ENCODE measurements around the gene ZNF280C.

The ZNF280C gene

DNA sequence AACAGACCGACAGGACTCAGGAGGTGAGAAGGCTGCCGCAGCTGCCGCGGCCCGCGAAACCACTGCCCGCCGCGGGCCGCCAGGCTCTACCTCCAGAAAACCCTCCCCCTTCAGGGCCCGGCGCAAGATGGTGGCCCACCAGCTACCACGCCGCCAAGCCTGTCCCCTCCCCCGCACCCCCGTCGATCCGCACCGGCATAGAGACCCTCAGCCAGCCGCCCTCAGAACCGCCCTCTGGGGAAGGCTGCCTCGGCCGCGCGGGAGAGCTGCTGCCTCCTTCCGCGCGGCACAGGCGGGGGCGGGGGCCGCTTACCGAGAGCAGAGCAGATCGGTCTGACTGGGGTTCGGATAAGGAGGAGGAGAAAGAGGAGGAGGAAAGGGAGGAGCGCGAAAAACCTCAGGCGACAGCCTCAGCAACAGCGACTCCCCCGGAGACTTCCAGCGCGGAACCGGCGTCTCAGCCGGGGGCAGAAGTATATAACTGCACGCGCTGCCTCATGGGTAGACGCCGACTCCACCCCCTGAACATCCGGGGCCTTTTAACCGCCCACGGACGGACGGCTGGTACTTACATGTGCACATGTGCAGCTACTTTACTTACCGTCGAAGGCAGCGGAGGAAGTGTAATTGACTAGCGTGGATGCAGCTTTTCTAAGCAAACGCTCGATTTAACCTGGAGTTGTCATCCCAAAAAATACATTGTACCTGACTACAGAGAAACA lies at the start of gene ZNF280C (continued):
- TF ChIP-seq, protein P1, sequence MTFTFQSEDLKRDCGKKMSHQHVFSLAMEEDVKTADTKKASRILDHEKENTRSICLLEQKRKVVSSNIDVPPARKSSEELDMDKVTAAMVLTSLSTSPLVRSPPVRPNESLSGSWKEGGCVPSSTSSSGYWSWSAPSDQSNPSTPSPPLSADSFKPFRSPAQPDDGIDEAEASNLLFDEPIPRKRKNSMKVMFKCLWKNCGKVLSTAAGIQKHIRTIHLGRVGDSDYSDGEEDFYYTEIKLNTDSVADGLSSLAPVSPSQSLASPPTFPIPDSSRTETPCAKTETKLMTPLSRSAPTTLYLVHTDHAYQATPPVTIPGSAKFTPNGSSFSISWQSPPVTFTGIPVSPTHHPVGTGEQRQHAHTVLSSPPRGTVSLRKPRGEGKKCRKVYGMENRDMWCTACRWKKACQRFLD (tag by site-specific recombination; IDR thresholded peaks at IDR 0.05), result no peak
- no peak for TF ChIP-seq TRIM28 (IDR thresholded peaks at IDR 0.05; ENCODE audit: borderline replicate concordance, low read length)
- no peak for TF ChIP-seq SCRT1 (tag by site-specific recombination; IDR thresholded peaks at IDR 0.05; ENCODE audit: borderline replicate concordance)
- TF ChIP-seq PRDM2 (tag by site-specific recombination; IDR thresholded peaks at IDR 0.05; ENCODE audit: borderline replicate concordance), result no peak
- TF ChIP-seq, protein P2, sequence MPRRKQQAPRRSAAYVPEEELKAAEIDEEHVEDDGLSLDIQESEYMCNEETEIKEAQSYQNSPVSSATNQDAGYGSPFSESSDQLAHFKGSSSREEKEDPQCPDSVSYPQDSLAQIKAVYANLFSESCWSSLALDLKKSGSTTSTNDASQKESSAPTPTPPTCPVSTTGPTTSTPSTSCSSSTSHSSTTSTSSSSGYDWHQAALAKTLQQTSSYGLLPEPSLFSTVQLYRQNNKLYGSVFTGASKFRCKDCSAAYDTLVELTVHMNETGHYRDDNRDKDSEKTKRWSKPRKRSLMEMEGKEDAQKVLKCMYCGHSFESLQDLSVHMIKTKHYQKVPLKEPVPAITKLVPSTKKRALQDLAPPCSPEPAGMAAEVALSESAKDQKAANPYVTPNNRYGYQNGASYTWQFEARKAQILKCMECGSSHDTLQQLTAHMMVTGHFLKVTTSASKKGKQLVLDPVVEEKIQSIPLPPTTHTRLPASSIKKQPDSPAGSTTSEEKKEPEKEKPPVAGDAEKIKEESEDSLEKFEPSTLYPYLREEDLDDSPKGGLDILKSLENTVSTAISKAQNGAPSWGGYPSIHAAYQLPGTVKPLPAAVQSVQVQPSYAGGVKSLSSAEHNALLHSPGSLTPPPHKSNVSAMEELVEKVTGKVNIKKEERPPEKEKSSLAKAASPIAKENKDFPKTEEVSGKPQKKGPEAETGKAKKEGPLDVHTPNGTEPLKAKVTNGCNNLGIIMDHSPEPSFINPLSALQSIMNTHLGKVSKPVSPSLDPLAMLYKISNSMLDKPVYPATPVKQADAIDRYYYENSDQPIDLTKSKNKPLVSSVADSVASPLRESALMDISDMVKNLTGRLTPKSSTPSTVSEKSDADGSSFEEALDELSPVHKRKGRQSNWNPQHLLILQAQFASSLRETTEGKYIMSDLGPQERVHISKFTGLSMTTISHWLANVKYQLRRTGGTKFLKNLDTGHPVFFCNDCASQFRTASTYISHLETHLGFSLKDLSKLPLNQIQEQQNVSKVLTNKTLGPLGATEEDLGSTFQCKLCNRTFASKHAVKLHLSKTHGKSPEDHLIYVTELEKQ (tag by site-specific recombination; IDR thresholded peaks at IDR 0.05; ENCODE audit: borderline replicate concordance), result no peak
- TF ChIP-seq, protein P3, sequence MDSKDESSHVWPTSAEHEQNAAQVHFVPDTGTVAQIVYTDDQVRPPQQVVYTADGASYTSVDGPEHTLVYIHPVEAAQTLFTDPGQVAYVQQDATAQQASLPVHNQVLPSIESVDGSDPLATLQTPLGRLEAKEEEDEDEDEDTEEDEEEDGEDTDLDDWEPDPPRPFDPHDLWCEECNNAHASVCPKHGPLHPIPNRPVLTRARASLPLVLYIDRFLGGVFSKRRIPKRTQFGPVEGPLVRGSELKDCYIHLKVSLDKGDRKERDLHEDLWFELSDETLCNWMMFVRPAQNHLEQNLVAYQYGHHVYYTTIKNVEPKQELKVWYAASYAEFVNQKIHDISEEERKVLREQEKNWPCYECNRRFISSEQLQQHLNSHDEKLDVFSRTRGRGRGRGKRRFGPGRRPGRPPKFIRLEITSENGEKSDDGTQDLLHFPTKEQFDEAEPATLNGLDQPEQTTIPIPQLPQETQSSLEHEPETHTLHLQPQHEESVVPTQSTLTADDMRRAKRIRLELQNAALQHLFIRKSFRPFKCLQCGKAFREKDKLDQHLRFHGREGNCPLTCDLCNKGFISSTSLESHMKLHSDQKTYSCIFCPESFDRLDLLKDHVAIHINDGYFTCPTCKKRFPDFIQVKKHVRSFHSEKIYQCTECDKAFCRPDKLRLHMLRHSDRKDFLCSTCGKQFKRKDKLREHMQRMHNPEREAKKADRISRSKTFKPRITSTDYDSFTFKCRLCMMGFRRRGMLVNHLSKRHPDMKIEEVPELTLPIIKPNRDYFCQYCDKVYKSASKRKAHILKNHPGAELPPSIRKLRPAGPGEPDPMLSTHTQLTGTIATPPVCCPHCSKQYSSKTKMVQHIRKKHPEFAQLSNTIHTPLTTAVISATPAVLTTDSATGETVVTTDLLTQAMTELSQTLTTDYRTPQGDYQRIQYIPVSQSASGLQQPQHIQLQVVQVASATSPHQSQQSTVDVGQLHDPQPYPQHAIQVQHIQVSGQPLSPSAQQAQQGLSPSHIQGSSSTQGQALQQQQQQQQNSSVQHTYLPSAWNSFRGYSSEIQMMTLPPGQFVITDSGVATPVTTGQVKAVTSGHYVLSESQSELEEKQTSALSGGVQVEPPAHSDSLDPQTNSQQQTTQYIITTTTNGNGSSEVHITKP (tag by site-specific recombination; IDR thresholded peaks at IDR 0.05), result peak; percentile 48
- TF ChIP-seq ZBTB49 (tag by site-specific recombination; IDR thresholded peaks at IDR 0.05; ENCODE audit: low read depth), result no peak
- no peak for TF ChIP-seq ZBTB7A (tag by site-specific recombination; IDR thresholded peaks at IDR 0.05; ENCODE audit: low read depth)
- TF ChIP-seq BCL11B (tag by site-specific recombination; IDR thresholded peaks at IDR 0.05; ENCODE audit: low read depth), result no peak
- TF ChIP-seq ZNF654 (tag by site-specific recombination; IDR thresholded peaks at IDR 0.05; ENCODE audit: low read depth), result no peak
- TF ChIP-seq, protein P4, sequence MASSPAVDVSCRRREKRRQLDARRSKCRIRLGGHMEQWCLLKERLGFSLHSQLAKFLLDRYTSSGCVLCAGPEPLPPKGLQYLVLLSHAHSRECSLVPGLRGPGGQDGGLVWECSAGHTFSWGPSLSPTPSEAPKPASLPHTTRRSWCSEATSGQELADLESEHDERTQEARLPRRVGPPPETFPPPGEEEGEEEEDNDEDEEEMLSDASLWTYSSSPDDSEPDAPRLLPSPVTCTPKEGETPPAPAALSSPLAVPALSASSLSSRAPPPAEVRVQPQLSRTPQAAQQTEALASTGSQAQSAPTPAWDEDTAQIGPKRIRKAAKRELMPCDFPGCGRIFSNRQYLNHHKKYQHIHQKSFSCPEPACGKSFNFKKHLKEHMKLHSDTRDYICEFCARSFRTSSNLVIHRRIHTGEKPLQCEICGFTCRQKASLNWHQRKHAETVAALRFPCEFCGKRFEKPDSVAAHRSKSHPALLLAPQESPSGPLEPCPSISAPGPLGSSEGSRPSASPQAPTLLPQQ (tag by site-specific recombination; IDR thresholded peaks at IDR 0.05), result peak; percentile 74
- TF ChIP-seq ZNF830 (tag by site-specific recombination; IDR thresholded peaks at IDR 0.05; ENCODE audit: low read depth), result no peak
- TF ChIP-seq ZNF610 (tag by site-specific recombination; IDR thresholded peaks at IDR 0.05; ENCODE audit: borderline replicate concordance), result no peak
- no peak for TF ChIP-seq ZNF16 (tag by site-specific recombination; IDR thresholded peaks at IDR 0.05; ENCODE audit: low read depth)
- TF ChIP-seq ZNF366 (tag by site-specific recombination; conservative IDR thresholded peaks at IDR 0.05), result peak; percentile 88
- TF ChIP-seq SETDB1 (IDR thresholded peaks at IDR 0.05; ENCODE audit: insufficient read length, low read length), result peak; percentile 96
- TF ChIP-seq, protein P5, sequence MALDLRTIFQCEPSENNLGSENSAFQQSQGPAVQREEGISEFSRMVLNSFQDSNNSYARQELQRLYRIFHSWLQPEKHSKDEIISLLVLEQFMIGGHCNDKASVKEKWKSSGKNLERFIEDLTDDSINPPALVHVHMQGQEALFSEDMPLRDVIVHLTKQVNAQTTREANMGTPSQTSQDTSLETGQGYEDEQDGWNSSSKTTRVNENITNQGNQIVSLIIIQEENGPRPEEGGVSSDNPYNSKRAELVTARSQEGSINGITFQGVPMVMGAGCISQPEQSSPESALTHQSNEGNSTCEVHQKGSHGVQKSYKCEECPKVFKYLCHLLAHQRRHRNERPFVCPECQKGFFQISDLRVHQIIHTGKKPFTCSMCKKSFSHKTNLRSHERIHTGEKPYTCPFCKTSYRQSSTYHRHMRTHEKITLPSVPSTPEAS (tag by site-specific recombination; IDR thresholded peaks at IDR 0.05), result no peak
- no peak for TF ChIP-seq ZNF621 (tag by site-specific recombination; IDR thresholded peaks at IDR 0.05)

All from HEK293 (cell line).